SK-N-SH (cell line): Measurements from ENCODE around the gene RAB4A.

Source experiments
- EP300 ChIP-seq, 2 experiments: IDR thresholded peaks; 2 replicates each; pipeline versions ENCODE4 v1.4.0 to v1.6.1; 2012; ENCODE audit warnings: borderline replicate concordance in 1 of 2, low read depth in 1 of 2, low read length in 1 of 2
- POLR2AphosphoS5 ChIP-seq: IDR thresholded peaks from 2 replicates; pipeline ENCODE4 v1.6.1; 2012; ENCODE audit warnings: low read depth, low read length
- TF ChIP-seq, protein P1 (sequence below): fragments of 200-600 bp; sonication (generic); IDR thresholded peaks from 2 replicates; pipeline ENCODE4 v1.6.1; 2017; ENCODE audit warnings: antibody characterized with exemption, mild to moderate bottlenecking, moderate library complexity
- TF ChIP-seq, protein P2 (sequence below): fragments of 150-350 bp; IDR thresholded peaks from 2 replicates; pipeline ENCODE4 v1.6.1; 2017; ENCODE audit warnings: antibody characterized with exemption, low read length, low read depth, borderline replicate concordance

DNA sequence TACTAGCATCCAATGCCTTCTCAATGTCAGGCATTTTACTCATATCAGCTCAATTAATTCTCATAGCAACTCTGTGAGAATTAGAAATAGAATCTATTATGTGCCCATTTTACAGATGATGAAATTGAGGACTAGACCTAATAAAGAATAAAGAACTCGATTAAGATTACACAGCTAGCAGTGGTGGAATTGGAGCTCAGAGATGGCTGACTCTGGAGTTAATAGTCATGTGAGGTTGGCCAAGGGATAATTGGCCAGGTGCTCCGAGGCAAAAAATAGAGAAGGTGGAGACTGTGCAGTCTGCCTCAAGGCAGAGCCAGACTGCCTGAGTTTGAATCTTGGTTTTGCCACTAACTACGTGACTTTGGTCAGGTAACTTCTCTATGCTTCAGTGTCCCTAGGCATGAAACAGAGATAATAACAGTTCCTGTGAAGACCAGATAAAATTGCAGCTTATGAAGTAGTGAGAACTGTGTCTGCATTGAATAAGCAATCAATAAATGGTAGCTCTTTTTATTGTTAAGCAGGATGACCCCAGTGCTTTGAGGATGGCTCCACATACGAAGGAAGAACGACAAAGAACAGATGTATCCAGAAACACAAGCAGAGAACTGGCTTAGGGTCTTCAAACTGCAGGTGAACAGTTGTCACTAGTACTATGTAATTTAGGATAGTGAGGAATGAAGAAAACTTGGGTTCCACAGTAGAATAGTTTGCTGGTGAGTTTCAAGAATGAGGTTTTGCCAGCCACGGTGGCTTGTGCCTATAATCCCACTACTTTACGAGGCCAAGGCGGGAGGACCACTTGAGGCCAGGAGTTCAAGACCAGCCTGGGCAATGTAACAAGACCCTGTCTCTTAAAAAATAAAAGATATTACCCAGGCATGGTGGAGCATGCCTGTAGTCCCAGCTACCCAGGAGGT is 78.8 kb downstream of the RAB4A start:
- TF ChIP-seq, protein P1, sequence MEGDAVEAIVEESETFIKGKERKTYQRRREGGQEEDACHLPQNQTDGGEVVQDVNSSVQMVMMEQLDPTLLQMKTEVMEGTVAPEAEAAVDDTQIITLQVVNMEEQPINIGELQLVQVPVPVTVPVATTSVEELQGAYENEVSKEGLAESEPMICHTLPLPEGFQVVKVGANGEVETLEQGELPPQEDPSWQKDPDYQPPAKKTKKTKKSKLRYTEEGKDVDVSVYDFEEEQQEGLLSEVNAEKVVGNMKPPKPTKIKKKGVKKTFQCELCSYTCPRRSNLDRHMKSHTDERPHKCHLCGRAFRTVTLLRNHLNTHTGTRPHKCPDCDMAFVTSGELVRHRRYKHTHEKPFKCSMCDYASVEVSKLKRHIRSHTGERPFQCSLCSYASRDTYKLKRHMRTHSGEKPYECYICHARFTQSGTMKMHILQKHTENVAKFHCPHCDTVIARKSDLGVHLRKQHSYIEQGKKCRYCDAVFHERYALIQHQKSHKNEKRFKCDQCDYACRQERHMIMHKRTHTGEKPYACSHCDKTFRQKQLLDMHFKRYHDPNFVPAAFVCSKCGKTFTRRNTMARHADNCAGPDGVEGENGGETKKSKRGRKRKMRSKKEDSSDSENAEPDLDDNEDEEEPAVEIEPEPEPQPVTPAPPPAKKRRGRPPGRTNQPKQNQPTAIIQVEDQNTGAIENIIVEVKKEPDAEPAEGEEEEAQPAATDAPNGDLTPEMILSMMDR = no peak
- TF ChIP-seq POLR2AphosphoS5 (no peak), EP300 (IDR thresholded peaks at IDR 0.05; ENCODE audit: borderline replicate concordance in 1 of 2, low read depth in 1 of 2, low read length in 1 of 2) (no peak)
- TF ChIP-seq, protein P2, sequence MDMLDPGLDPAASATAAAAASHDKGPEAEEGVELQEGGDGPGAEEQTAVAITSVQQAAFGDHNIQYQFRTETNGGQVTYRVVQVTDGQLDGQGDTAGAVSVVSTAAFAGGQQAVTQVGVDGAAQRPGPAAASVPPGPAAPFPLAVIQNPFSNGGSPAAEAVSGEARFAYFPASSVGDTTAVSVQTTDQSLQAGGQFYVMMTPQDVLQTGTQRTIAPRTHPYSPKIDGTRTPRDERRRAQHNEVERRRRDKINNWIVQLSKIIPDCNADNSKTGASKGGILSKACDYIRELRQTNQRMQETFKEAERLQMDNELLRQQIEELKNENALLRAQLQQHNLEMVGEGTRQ = no peak
